Loucy (cell line): ENCODE data around the gene TWNK.

Source experiments
- H2AFZ ChIP-seq: fragments of 200-600 bp; sonication (generic); 2 replicates; pipeline ENCODE4 v1.6.0; 2016; ENCODE audit warnings: antibody characterized with exemption, mild to moderate bottlenecking, low read length, moderate library complexity
- H3F3A ChIP-seq: fragments of 200-600 bp; 2 replicates; pipeline ENCODE4 v1.6.0; 2016; ENCODE audit warnings: antibody characterized with exemption, low read depth, mild to moderate bottlenecking
- H3K27me3 ChIP-seq: fragments of 200-600 bp; sonication (generic); 2 replicates; pipeline ENCODE4 v1.6.1; 2014; ENCODE audit warnings: low read length, mild to moderate bottlenecking; ENCODE audit not compliant: insufficient read depth, poor library complexity, severe bottlenecking
- H3K36me3 ChIP-seq: fragments of 200-600 bp; sonication (generic); 2 replicates; pipeline ENCODE4 v1.6.1; 2016; ENCODE audit warnings: low read length; ENCODE audit not compliant: insufficient read depth
- H3K4me1 ChIP-seq: fragments of 200-600 bp; sonication (generic); 2 replicates; pipeline ENCODE4 v1.5.1; 2014; ENCODE audit warnings: low read length, mild to moderate bottlenecking; ENCODE audit not compliant: insufficient read depth, poor library complexity, severe bottlenecking
- H3K4me2 ChIP-seq: fragments of 200-600 bp; sonication (generic); 2 replicates; pipeline ENCODE4 v1.6.0; 2014; ENCODE audit warnings: antibody characterized with exemption, low read length, low read depth, mild to moderate bottlenecking; ENCODE audit not compliant: poor library complexity, severe bottlenecking
- H3K4me3 ChIP-seq: fragments of 200-600 bp; sonication (generic); 2 replicates; pipeline ENCODE4 v1.5.1; 2014; ENCODE audit warnings: low read length, mild to moderate bottlenecking, mixed read lengths; ENCODE audit not compliant: poor library complexity, severe bottlenecking
- H3K79me2 ChIP-seq: fragments of 200-600 bp; sonication (generic); 2 replicates; pipeline ENCODE4 v1.6.1; 2014; ENCODE audit warnings: low read length; ENCODE audit not compliant: insufficient read depth
- H3K9ac ChIP-seq: fragments of 200-600 bp; sonication (generic); 2 replicates; pipeline ENCODE4 v1.6.0; 2014; ENCODE audit warnings: mild to moderate bottlenecking, low read depth, low read length, moderate library complexity; ENCODE audit not compliant: poor library complexity, severe bottlenecking
- H3K9me2 ChIP-seq: fragments of 200-600 bp; sonication (generic); replicated peaks from 2 replicates; pipeline ENCODE4 v1.6.1; 2016; ENCODE audit warnings: low read depth, low read length, mixed read lengths
- H3K9me3 ChIP-seq: fragments of 200-600 bp; sonication (generic); 2 replicates; pipeline ENCODE4 v1.6.1; 2014; ENCODE audit warnings: mild to moderate bottlenecking, antibody characterized with exemption, low read length, low read depth; ENCODE audit not compliant: insufficient read depth
- H4K20me1 ChIP-seq: fragments of 200-600 bp; sonication (generic); 2 replicates; pipeline ENCODE4 v1.6.0; 2014; ENCODE audit warnings: antibody characterized with exemption, low read length, mild to moderate bottlenecking; ENCODE audit not compliant: insufficient read depth, poor library complexity, severe bottlenecking
- CTCF ChIP-seq: fragments of 200-600 bp; sonication (generic); conservative IDR thresholded peaks from 2 replicates; pipeline ENCODE4 v1.5.1; 2014; ENCODE audit warnings: mild to moderate bottlenecking, antibody characterized with exemption, low read length
- EZH2phosphoT487 ChIP-seq: fragments of 200-600 bp; IDR thresholded peaks from 2 replicates; pipeline ENCODE4 v1.6.1; 2018; ENCODE audit warnings: antibody characterized with exemption, mild to moderate bottlenecking, moderate library complexity, borderline replicate concordance

The TWNK gene

DNA sequence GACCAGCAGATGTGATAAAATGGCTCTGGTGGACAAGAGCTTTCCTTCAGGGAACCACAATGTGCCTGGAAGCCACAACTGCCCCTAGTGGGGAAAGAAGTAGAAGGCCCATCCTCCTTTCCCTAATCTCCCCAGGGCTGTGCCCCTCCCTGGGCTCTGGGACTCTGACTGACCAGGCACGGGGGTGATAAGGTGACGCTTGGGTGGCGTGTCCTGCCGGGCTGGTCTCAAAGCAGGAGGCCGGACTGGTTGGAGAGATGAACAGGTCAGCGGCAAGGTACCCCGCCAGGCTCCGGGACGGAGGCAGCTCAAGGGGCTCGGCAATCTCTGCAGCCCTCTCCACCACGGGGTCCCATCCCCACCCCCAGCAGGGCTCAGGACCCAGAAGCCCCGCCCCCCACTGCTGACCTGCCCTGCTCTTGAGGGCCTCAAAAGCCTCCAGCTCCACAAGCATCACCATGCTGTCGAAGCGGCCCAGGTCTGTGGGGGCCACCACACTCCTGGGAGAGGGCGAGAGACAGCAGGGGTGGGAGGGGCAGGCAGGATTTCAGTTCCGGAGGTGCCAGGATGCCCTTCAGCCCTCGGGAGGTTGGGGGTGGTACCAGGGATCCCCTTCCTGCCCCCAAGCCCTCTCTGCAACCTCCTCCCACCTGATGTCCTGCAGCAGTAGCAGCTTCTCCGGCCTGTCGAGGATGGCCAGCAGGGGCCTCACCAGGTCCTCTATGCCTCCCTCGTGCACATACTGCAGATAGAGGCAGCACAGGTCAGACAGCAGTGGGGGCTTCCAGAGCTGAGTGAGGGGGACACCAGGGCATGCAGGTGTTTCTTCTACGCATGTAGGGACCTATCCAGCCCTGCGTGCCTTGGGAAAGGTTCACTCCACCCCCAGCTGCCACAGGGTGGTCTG, 24.4 kb downstream of the TWNK start:
- no peak for TF ChIP-seq EZH2phosphoT487
- TF ChIP-seq CTCF = peak; percentile 29
- no peaks in the 10 kb centered on the region for H3K9me3 ChIP-seq
- H3K4me3 ChIP-seq = no peak overlapping the region
- H4K20me1 ChIP-seq = no peaks in the 10 kb centered on the region
- H3K27me3 ChIP-seq = no peaks in the 10 kb centered on the region
- H3K79me2 ChIP-seq = no peaks in the 10 kb centered on the region
- no peaks in the 10 kb centered on the region for H3F3A ChIP-seq
- no peak overlapping the region for H2AFZ ChIP-seq
- no peaks in the 10 kb centered on the region for H3K4me1 ChIP-seq
- no peak overlapping the region for H3K9ac ChIP-seq
- peaks cover 4% of the 10 kb centered on the region; the same call in 1 of the 2 replicates for H3K36me3 ChIP-seq
- H3K9me2 ChIP-seq = no peaks in the 10 kb centered on the region
- no peak overlapping the region for H3K4me2 ChIP-seq

DNA sequence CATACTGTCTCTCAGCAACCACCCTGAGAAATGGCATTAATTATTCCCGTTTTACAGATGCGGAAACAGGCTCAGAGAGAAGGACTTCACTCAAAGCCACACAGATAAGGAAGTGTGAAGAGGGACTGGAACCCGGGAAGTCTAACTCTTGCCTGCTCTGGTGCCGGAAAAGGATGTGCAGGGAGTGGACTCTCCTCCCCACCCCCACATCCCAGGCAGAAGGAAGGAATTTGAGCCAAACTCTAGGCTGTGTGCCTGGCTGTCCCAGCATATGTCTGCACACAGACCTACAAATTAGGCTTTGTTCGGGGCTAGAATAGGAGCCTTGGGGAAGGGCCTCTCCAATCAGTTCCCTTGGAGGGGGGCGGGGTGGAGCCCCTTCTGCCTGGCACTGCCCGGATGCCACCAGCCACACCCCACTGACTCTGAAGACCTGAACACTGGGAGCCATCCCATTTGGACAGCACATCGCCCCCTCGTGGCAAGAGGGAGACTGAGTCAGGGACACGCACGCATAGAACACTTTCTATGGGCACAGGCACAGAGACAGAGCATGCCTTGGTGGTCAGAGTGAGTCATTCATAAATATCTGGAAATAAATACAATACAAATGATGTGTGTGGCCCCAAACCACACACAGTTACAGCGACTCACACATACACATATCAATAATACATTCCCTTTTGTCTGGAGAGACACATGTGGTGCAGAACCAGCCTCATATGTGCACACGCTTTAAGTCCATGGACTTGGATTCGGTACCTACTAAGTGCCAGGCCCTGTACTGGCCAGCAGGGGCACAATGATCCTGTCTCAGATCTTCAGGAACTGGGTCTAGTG, 25.4 kb downstream of the TWNK start:
- peak; percentile 91 for TF ChIP-seq CTCF
- no peak for TF ChIP-seq EZH2phosphoT487
- H2AFZ ChIP-seq = peak overlapping the region; percentile 38; the same call in 1 of the 2 replicates
- no peaks in the 10 kb centered on the region for H3K36me3 ChIP-seq

GRCh38 chr10:101013365-101013825, 26.1 kb downstream of the TWNK start:
- H3K4me1 ChIP-seq = no peaks in the 10 kb centered on the region
- H3K9ac ChIP-seq = no peak overlapping the region
- H2AFZ ChIP-seq = no peak overlapping the region; the same call in 1 of the 2 replicates
- peak overlapping the region; percentile 9 for H3K4me3 ChIP-seq
- H3K27me3 ChIP-seq = no peaks in the 10 kb centered on the region
- H3K9me2 ChIP-seq = no peaks in the 10 kb centered on the region
- no peaks in the 10 kb centered on the region for H3K79me2 ChIP-seq
- TF ChIP-seq CTCF (no peak), EZH2phosphoT487 (no peak)
- H4K20me1 ChIP-seq = no peaks in the 10 kb centered on the region
- no peaks in the 10 kb centered on the region for H3K9me3 ChIP-seq
- H3K4me2 ChIP-seq = peak overlapping the region; percentile 44
- no peaks in the 10 kb centered on the region for H3F3A ChIP-seq
- H3K36me3 ChIP-seq = no peaks in the 10 kb centered on the region

More for the DNA sequence above, 25.4 kb downstream of the TWNK start:
- Histone ChIP-seq H3K4me1 (no peaks in the 10 kb centered on the region), H3K9ac (no peak overlapping the region), H3K27me3 (no peaks in the 10 kb centered on the region), H3F3A (no peaks in the 10 kb centered on the region), H3K9me3 (no peaks in the 10 kb centered on the region), H3K79me2 (no peaks in the 10 kb centered on the region), H3K9me2 (no peaks in the 10 kb centered on the region), H4K20me1 (no peaks in the 10 kb centered on the region), H3K4me2 (peak overlapping the region; percentile 44), H3K4me3 (peak overlapping the region; percentile 9)
